ENCODE data around the gene DPP6. TPM values are rescaled to one million over a fixed set of nuclear protein-coding genes. Genes with fewer than 3 reads are reported as not detected.

The DPP6 gene
- total RNA-seq, 1 donor from 2014 or later: 1.2 TPM

DNA sequence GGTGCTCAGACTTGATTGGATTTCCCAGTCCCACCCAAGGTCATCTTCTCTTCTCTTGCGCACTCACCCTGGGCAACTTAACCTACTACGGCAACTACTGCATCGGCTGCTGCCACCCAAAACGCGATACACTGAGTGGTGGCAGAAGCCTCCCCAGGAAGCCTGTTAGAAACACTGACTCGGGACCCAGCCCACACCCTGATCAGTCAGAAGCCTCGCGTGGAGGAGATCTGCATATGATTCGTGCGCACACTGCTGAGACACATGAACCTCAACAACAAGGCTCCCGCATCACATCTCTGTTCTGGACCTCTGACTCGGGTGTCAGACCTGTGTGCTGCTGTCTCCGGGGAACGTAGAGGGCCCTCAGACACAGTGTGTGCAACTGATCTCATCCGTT lies 531.3 kb downstream of the DPP6 start:
- TF ChIP-seq, protein P1, sequence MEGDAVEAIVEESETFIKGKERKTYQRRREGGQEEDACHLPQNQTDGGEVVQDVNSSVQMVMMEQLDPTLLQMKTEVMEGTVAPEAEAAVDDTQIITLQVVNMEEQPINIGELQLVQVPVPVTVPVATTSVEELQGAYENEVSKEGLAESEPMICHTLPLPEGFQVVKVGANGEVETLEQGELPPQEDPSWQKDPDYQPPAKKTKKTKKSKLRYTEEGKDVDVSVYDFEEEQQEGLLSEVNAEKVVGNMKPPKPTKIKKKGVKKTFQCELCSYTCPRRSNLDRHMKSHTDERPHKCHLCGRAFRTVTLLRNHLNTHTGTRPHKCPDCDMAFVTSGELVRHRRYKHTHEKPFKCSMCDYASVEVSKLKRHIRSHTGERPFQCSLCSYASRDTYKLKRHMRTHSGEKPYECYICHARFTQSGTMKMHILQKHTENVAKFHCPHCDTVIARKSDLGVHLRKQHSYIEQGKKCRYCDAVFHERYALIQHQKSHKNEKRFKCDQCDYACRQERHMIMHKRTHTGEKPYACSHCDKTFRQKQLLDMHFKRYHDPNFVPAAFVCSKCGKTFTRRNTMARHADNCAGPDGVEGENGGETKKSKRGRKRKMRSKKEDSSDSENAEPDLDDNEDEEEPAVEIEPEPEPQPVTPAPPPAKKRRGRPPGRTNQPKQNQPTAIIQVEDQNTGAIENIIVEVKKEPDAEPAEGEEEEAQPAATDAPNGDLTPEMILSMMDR (conservative IDR thresholded peaks at IDR 0.05; ENCODE audit: low read depth, low read length): no peak
- no peak for DNase-seq (ENCODE audit: low read depth)
- H3K4me3 ChIP-seq (ENCODE audit: low read depth, low read length): no peak overlapping the region

DNA sequence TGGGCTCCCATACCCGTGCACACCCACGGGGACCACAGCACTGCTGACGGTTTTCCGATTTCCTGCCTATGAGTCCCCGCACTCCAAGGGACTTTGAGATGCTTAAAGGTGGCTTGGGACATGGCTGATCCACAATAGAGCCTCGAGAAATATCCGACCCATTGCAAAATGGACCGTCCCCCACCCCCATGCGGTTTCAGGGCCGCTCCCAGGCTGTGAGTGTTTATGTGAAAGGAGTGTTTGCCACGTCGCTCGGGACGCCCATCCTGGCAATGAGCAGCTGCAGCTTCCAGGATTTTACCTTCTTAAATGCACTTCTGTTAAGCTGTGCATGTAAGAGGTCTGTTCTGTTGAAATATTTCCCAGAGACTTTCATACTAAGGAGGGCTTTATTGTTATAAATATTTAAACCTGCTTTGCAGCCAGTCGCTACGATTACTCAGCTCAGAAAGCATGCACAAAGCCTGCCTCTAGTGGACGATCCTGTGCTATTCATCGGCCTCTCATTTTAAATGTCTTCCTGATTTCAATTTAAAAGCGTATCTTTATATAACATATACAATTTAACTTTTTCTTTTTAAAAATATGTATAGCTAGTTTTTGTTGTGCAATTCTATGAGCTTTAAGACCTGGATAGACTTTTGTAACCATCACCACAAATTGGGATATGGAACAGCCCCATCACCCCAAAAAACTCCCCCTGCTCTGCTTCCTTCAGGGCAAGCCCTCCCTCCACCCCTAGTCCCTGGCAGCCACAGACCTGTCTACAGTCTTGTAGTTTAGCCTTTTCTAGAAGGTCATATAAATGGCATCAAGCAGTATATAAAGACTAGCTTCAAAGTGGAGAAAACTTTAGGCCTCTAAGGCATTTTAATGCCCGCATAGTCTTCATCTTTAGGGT lies 532.4 kb downstream of the DPP6 start:
- no peak for DNase-seq (ENCODE audit: low read depth)
- TF ChIP-seq, protein P1 (conservative IDR thresholded peaks at IDR 0.05; ENCODE audit: low read depth, low read length): no peak

DNA sequence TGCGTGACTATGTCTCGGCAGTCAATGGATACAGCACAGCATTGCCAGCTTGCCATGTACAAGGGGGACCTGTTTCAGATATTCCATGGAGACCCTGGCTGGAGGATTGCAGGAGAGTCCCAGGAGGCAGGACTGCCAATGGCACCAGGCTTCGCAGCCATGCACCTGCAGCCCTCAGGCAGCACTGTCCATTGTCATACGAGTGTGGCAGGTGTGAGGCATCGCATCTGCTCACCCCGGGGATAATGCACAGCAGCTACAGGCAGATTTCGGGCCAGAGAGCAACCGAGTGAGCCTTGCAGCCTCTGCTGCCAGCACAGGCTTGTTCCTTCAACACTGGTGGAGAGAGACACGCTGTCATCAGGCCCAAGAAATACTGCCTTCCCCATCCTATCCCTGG lies 535.6 kb downstream of the DPP6 start:
- TF ChIP-seq, protein P1 (conservative IDR thresholded peaks at IDR 0.05; ENCODE audit: low read depth, low read length): no peak

More for the DNA sequence above, 532.4 kb downstream of the DPP6 start:
- H3K4me3 ChIP-seq (ENCODE audit: low read depth, low read length): no peak overlapping the region

DNA sequence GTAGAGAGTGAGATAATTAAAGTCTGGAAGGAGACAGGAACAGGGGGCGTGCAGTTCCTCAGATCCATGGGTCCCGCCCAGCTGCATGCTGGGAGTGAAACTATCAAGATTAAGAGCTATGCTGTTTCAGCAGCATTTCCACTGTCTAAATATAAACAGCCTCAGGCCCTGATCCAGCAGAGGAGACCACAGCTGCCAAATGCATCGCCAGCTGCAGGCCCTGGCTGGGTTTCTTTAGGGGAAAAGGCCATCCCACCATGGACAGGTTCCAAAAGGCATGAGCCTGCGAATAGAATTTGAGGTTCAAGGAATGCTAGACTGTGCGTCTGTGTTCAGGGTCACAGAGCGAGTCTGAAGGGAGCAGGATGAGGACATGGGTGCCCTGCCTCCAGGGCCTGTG lies 539.3 kb downstream of the DPP6 start:
- no peak overlapping the region for H3K4me3 ChIP-seq (ENCODE audit: low read depth, low read length)
- TF ChIP-seq, protein P1 (conservative IDR thresholded peaks at IDR 0.05; ENCODE audit: low read depth, low read length): no peak
- no peak for DNase-seq (ENCODE audit: low read depth)

More for the DNA sequence above, 535.6 kb downstream of the DPP6 start:
- no peak overlapping the region for H3K4me3 ChIP-seq (ENCODE audit: low read depth, low read length)
- DNase-seq (ENCODE audit: low read depth): no peak

DNA sequence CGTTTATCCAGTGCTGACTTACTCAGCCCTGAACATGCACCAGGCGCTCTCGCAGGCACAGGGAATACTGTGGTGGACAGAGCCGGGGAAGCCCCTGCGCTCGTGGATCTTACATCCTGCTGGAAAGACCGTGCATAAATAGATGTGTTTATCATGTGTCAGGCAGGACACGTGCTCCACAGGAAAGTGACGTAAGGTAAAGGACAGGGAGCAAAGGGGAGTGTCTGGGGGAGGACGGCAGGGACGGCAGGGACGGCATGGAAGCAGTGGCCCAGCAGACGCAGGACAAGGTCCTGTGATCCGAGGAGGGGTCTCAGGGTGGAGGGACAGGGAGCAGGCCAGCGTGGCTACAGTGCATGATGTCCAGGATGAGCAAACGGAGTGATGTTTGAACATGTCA lies 540.2 kb downstream of the DPP6 start:
- DNase-seq (ENCODE audit: low read depth): no peak
- H3K4me3 ChIP-seq (ENCODE audit: low read depth, low read length): no peak overlapping the region
- TF ChIP-seq, protein P1 (conservative IDR thresholded peaks at IDR 0.05; ENCODE audit: low read depth, low read length): no peak

DNA sequence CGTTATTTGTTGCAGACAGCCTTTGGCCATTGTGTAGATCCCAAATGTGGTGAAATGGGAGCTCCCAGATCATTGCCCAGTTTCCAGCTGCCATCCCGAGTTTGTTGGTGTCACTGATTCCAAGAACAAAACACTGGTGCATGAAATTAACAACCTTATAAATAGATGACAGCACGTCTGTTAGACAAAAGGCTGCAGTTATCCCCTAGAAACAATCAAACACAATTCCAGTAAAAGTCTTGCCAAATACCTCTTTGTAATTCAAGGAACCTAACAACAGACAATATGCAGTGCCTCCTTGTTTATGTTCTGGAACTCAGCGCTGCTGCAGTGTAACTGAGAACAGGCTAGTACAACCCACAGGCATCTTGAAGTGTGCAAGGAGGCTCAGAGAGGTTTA lies 546.2 kb downstream of the DPP6 start:
- TF ChIP-seq, protein P1 (conservative IDR thresholded peaks at IDR 0.05; ENCODE audit: low read depth, low read length): no peak
- H3K4me3 ChIP-seq (ENCODE audit: low read depth, low read length): no peak overlapping the region
- no peak for DNase-seq (ENCODE audit: low read depth)

DNA sequence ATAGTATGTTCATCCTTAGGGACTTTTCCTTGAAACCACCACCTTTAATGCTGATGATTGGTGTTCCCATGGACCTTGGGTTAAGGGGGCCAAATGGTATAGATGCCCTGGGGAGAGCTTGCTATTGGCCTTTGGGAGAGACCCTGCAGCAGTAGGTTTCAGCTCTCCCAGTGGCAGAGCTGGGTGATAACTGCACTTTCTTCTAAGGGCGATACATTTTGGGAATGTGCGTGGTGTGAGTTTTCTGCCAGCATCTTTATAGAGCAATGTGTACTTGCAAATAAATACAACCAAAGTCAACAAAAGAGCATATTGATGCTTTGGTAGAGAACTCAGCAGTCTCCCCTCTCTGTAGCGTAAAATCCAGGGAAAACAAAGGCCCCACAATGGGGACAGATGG lies 546.7 kb downstream of the DPP6 start:
- TF ChIP-seq, protein P1 (conservative IDR thresholded peaks at IDR 0.05; ENCODE audit: low read depth, low read length): no peak
- DNase-seq (ENCODE audit: low read depth): no peak
- H3K4me3 ChIP-seq (ENCODE audit: low read depth, low read length): no peak overlapping the region
